ENCODE data around the gene KRTAP5-5.

KRTAP5-5 gene

DNA sequence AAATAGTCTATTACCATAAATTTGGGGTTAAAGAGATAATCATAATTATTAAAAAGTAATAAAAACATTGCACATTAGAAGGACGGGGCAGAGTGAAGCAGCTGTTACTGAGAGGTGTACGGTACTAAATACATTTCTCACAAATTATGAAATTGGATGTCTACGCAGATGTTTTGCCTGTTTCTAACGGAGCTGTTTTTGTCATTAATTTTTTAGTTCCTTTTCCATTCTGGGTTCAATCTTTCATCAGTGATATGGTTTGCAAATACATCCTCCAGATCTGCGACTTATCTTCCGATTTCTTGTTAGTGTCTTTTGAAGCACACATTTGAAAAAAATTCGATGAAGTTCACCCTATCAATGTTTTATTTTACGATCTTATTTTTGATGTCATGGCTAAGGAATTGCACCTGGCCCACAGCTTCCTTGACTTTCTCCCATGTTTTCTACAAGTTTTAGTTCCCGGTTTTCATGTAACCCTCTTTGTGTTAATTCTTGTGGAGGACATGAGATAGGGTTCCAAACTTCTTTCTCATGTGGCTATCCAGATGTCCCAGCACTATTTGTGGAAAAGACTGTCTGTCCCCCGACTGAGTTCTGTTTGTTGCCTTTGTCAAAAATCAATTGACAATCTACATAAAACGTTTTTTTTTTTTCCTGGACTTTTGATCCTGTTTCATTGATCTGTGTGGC is 46.1 kb downstream of the KRTAP5-5 start:
- TF ChIP-seq, protein P1, sequence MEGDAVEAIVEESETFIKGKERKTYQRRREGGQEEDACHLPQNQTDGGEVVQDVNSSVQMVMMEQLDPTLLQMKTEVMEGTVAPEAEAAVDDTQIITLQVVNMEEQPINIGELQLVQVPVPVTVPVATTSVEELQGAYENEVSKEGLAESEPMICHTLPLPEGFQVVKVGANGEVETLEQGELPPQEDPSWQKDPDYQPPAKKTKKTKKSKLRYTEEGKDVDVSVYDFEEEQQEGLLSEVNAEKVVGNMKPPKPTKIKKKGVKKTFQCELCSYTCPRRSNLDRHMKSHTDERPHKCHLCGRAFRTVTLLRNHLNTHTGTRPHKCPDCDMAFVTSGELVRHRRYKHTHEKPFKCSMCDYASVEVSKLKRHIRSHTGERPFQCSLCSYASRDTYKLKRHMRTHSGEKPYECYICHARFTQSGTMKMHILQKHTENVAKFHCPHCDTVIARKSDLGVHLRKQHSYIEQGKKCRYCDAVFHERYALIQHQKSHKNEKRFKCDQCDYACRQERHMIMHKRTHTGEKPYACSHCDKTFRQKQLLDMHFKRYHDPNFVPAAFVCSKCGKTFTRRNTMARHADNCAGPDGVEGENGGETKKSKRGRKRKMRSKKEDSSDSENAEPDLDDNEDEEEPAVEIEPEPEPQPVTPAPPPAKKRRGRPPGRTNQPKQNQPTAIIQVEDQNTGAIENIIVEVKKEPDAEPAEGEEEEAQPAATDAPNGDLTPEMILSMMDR (IDR thresholded peaks at IDR 0.05; ENCODE audit: extremely low read depth, missing control alignments), result no peak
- DNase-seq (ENCODE audit: low spot score), result no peak

DNA sequence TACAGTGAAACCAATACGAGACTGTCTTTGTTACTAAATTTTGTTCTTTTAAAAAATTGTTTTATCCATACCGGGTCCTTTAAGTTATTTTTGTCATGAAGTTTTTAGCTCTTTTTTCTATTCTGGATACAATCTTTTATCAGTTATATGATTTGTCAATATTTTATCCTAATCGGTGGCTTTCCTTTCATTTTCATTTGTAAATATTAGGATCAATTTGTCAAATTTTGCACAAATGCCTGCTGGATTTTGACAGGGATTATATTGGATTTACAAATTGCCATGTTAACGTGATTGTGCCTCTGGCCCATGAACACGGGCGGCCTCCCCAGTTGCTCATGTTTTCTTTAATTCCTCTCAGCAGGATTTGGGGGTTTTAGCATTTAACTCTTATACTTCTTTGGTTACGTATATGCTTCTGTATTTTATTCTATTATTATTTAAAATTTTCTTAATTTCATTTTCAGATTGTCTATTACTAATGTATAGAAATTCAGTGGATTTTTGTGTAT is 46.7 kb downstream of the KRTAP5-5 start:
- TF ChIP-seq, protein P1 (IDR thresholded peaks at IDR 0.05; ENCODE audit: extremely low read depth, missing control alignments), result no peak
- no peak for DNase-seq (ENCODE audit: low spot score)

DNA sequence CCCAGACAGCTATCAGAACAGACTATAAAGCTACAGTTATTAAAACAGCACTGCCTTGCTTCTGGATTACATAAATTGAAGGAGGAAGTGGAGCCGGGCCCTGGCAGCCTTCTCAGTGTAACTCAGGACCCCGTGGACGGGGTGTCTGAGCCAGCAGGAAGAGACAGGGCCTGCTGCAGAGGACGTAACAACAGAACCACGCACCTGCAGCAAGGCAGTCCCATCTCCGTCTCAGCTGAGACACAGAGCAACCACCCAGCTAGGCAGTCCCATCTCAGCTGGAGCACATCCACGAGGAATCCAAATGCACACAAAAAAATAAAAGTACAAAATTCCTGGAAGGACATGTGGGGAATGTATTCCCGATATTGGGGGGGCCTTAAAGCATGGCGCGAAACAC is 50.3 kb downstream of the KRTAP5-5 start:
- TF ChIP-seq, protein P1 (IDR thresholded peaks at IDR 0.05; ENCODE audit: extremely low read depth, missing control alignments), result no peak
- no peak for DNase-seq (ENCODE audit: low spot score)

All from GM20000 (cell line).